Neural cell (in vitro differentiated cells): ENCODE data around the gene DPH6. TPM values are rescaled to one million over a fixed set of nuclear protein-coding genes. Genes with fewer than 3 reads are reported as not detected.
"Not testable (repeated sequence)": the region's sequence is repeated elsewhere in the genome, so short reads cannot be mapped to it uniquely, and the experiment has no call there.

ENCODE experiments used
- H2AFZ ChIP-seq: fragments of 200-600, 300-800 bp; sonication (generic), shearing (Covaris generic); 2 replicates; pipeline ENCODE4 v1.6.0; 2014; ENCODE audit warnings: low read depth, mild to moderate bottlenecking, antibody characterized with exemption, low read length, moderate library complexity
- H3F3A ChIP-seq: fragments of 200-600 bp; shearing (Covaris generic); 2 replicates; pipeline ENCODE4 v1.6.1; 2016; ENCODE audit warnings: mild to moderate bottlenecking, moderate library complexity, mixed read lengths, antibody characterized with exemption, low read length; ENCODE audit not compliant: insufficient read depth, poor library complexity, severe bottlenecking
- H3K27ac ChIP-seq: fragments of 200-600, 300-800 bp; sonication (generic), shearing (Covaris generic); 2 replicates; pipeline ENCODE4 v1.5.1; 2014; ENCODE audit warnings: mild to moderate bottlenecking, low read length, moderate library complexity
- H3K27me3 ChIP-seq: fragments of 300-800, 200-600 bp; sonication (generic), shearing (Covaris generic); 2 replicates; pipeline ENCODE4 v1.6.0; 2014; ENCODE audit warnings: mild to moderate bottlenecking, low read depth, low read length, moderate library complexity; ENCODE audit not compliant: insufficient read depth
- H3K36me3 ChIP-seq: fragments of 300-800, 200-600 bp; sonication (generic), shearing (Covaris generic); 2 replicates; pipeline ENCODE4 v1.5.1; 2014; ENCODE audit warnings: mild to moderate bottlenecking, antibody characterized with exemption, low read length, moderate library complexity; ENCODE audit not compliant: insufficient read depth
- H3K4me2 ChIP-seq: fragments of 300-800, 200-600 bp; sonication (generic), shearing (Covaris generic); 2 replicates; pipeline ENCODE4 v1.6.0; 2014; ENCODE audit warnings: mild to moderate bottlenecking, low read length
- H3K4me3 ChIP-seq: fragments of 300-800, 200-600 bp; sonication (generic), shearing (Covaris generic); 2 replicates; pipeline ENCODE4 v1.5.1; 2014; ENCODE audit warnings: mild to moderate bottlenecking, low read length, moderate library complexity
- H3K79me2 ChIP-seq: fragments of 200-600 bp; shearing (Covaris generic); replicated peaks from 2 replicates; pipeline ENCODE4 v1.6.0; 2014; ENCODE audit warnings: mild to moderate bottlenecking, low read length, moderate library complexity; ENCODE audit not compliant: insufficient read depth
- H3K9ac ChIP-seq: fragments of 300-800, 200-600 bp; sonication (generic), shearing (Covaris generic); 2 replicates; pipeline ENCODE4 v1.6.1; 2016; ENCODE audit warnings: mild to moderate bottlenecking, low read length, mixed read lengths
- H3K9me2 ChIP-seq: fragments of 200-600 bp; shearing (Covaris generic); 2 replicates; pipeline ENCODE4 v1.6.1; 2016; ENCODE audit warnings: mild to moderate bottlenecking, low read length, mixed read lengths; ENCODE audit not compliant: insufficient read depth
- H3K9me3 ChIP-seq: fragments of 200-600, 300-800 bp; sonication (generic), shearing (Covaris generic); 2 replicates; pipeline ENCODE4 v1.6.1; 2016; ENCODE audit warnings: mild to moderate bottlenecking, mixed run types, low read length, moderate library complexity, mixed read lengths
- H4K20me1 ChIP-seq: fragments of 200-600 bp; shearing (Covaris generic); 2 replicates; pipeline ENCODE4 v1.6.1; 2016; ENCODE audit warnings: mild to moderate bottlenecking, mixed run types; ENCODE audit not compliant: insufficient read depth
- CTCF ChIP-seq: fragments of 450-650 bp; IDR thresholded peaks from 2 replicates; pipeline ENCODE4 v1.5.1; 2014; ENCODE audit warnings: antibody characterized with exemption, mild to moderate bottlenecking, moderate library complexity; ENCODE audit not compliant: poor library complexity, severe bottlenecking
- EP300 ChIP-seq: fragments of 450-650 bp; conservative IDR thresholded peaks from 2 replicates; pipeline ENCODE4 v1.6.1; 2014; ENCODE audit warnings: antibody characterized with exemption, mild to moderate bottlenecking, moderate library complexity; ENCODE audit not compliant: poor library complexity, severe bottlenecking
- EZH2 ChIP-seq: fragments of 200-600, 300-800 bp; shearing (Covaris generic), sonication (generic); IDR thresholded peaks from 2 replicates; pipeline ENCODE4 v1.6.1; 2014; ENCODE audit warnings: antibody characterized with exemption, low read length, borderline replicate concordance, mild to moderate bottlenecking; ENCODE audit not compliant: insufficient read depth, poor library complexity, severe bottlenecking
- MXI1 ChIP-seq: fragments of 450-650 bp; conservative IDR thresholded peaks from 2 replicates; pipeline ENCODE4 v1.6.1; 2014; ENCODE audit warnings: antibody characterized with exemption, mild to moderate bottlenecking; ENCODE audit not compliant: poor library complexity, severe bottlenecking
- POLR2AphosphoS5 ChIP-seq: IDR thresholded peaks from 2 replicates; pipeline ENCODE4 v1.6.1; 2012
- RAD21 ChIP-seq: fragments of 450-650 bp; conservative IDR thresholded peaks from 2 replicates; pipeline ENCODE4 v1.6.1; 2014; ENCODE audit warnings: antibody characterized with exemption, mild to moderate bottlenecking, moderate library complexity
- REST ChIP-seq: IDR thresholded peaks from 2 replicates; pipeline ENCODE4 v1.6.1; 2012; ENCODE audit warnings: borderline replicate concordance
- SMC3 ChIP-seq: fragments of 450-650 bp; conservative IDR thresholded peaks from 2 replicates; pipeline ENCODE4 v1.6.1; 2014; ENCODE audit warnings: antibody characterized with exemption, mild to moderate bottlenecking, moderate library complexity; ENCODE audit not compliant: poor library complexity
- TAF1 ChIP-seq: IDR thresholded peaks from 2 replicates; pipeline ENCODE4 v1.6.1; 2012; ENCODE audit warnings: low read depth
- polyA plus RNA-seq: library from polyadenylated mRNA; depleted of rRNA; stranded (reverse); fragments of >200 nt; gene quantifications from 2 replicates; pipeline ENCODE4 v1.2.3, GENCODE V29; 2014

The DPH6 gene
- polyA plus RNA-seq, 1 donor from 2014 or later, result 6.9 TPM

- H3K9ac ChIP-seq, result no peak overlapping the region
These were observed 215.8 kb downstream of the DPH6 start for GRCh38 chr15:35330048-35330695.

GRCh38 chr15:35329521-35329961 is 216.4 kb downstream of the DPH6 start:
- H3K9me2 ChIP-seq, result no peaks in the 10 kb centered on the region
- H2AFZ ChIP-seq, result no peak overlapping the region
- no peaks in the 10 kb centered on the region for H4K20me1 ChIP-seq
- no peak for TF ChIP-seq CTCF
- TF ChIP-seq TAF1, result no peak
- TF ChIP-seq EP300, result no peak
- H3K36me3 ChIP-seq, result no peaks in the 10 kb centered on the region
- no peaks in the 10 kb centered on the region for H3K79me2 ChIP-seq
- H3K4me3 ChIP-seq, result no peak overlapping the region
- H3K4me2 ChIP-seq, result no peak overlapping the region
- H3K27ac ChIP-seq, result no peak overlapping the region
- no peaks in the 10 kb centered on the region for H3K9me3 ChIP-seq
- no peak overlapping the region for H3K9ac ChIP-seq
- no peaks in the 10 kb centered on the region for H3F3A ChIP-seq
- no peaks in the 10 kb centered on the region for H3K27me3 ChIP-seq

More at GRCh38 chr15:35330048-35330695, 215.8 kb downstream of the DPH6 start:
- Histone ChIP-seq H3K4me2 (no peak overlapping the region), H3K36me3 (no peaks in the 10 kb centered on the region), H2AFZ (no peak overlapping the region), H3K27me3 (no peaks in the 10 kb centered on the region), H3K4me3 (no peak overlapping the region), H3K9me3 (no peaks in the 10 kb centered on the region), H4K20me1 (no peaks in the 10 kb centered on the region), H3F3A (no peaks in the 10 kb centered on the region), H3K27ac (no peak overlapping the region), H3K9me2 (no peaks in the 10 kb centered on the region), H3K79me2 (no peaks in the 10 kb centered on the region)
- no peak for TF ChIP-seq POLR2AphosphoS5

GRCh38 chr15:35328836-35329235 is 217.1 kb downstream of the DPH6 start:
- not testable (repeated sequence) for H3K9me2 ChIP-seq, H4K20me1 ChIP-seq, H3K27ac ChIP-seq, H3K9ac ChIP-seq, H3K4me3 ChIP-seq, H2AFZ ChIP-seq, H3K4me2 ChIP-seq, H3K9me3 ChIP-seq, H3K27me3 ChIP-seq, H3K36me3 ChIP-seq, H3K79me2 ChIP-seq, H3F3A ChIP-seq

GRCh38 chr15:35327789-35328188 is 218.2 kb downstream of the DPH6 start:
- Histone ChIP-seq H3K27ac (no peak overlapping the region), H3F3A (no peaks in the 10 kb centered on the region)

More at GRCh38 chr15:35327789-35328188, 218.2 kb downstream of the DPH6 start:
- Histone ChIP-seq H3K79me2 (no peaks in the 10 kb centered on the region), H4K20me1 (no peaks in the 10 kb centered on the region), H2AFZ (no peak overlapping the region), H3K27me3 (no peaks in the 10 kb centered on the region), H3K9ac (no peak overlapping the region), H3K9me2 (no peaks in the 10 kb centered on the region), H3K36me3 (no peaks in the 10 kb centered on the region), H3K4me2 (no peak overlapping the region), H3K4me3 (no peak overlapping the region), H3K9me3 (no peaks in the 10 kb centered on the region)
- TF ChIP-seq CTCF (no peak), REST (no peak), EP300 (no peak), SMC3 (no peak), RAD21 (no peak), TAF1 (no peak), MXI1 (no peak), POLR2AphosphoS5 (no peak), EZH2 (no peak)
